ENCODE measurements around the gene ZFAND3.

The ZFAND3 gene

GRCh38 chr6:37972994-37973757, 153.6 kb downstream of the ZFAND3 start:
- no peak overlapping the region for H2AFZ ChIP-seq (ENCODE audit: low read length, unreplicated experiment)
- no peak overlapping the region for H3K4me3 ChIP-seq (ENCODE audit: low read depth, low read length)
- H3K4me1 ChIP-seq (ENCODE audit: control insufficient read depth, insufficient read depth, low read length, unreplicated experiment) = no peaks in the 10 kb centered on the region
- peaks cover 7% of the 10 kb centered on the region for H3K36me3 ChIP-seq (ENCODE audit: insufficient read depth, low read length)
- no peak overlapping the region for H3K27ac ChIP-seq (ENCODE audit: low read depth, low read length)
- H3K79me2 ChIP-seq (ENCODE audit: control insufficient read depth, insufficient read depth, low read length, unreplicated experiment) = peaks cover 76% of the 10 kb centered on the region
- no peaks in the 10 kb centered on the region for H3K27me3 ChIP-seq (ENCODE audit: insufficient read depth, low read length)

DNA sequence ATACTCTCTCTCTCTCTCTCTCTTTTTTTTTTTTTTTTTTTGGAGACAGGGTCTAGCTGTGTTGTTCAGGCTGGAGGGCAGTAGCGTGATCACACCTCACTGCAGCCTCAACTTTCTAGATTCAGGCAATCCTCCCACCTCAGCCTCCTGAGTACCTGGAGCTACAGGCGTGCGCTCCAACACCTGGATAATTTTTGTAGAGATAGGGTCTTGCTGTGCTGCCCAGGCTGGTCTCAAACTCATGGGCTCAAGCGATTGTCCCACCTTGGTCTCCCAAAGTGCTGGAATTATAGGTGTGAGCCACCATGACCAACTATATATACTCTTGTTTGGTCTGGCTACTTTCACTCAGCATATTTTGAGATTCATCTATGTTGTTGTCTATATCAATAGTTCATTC, 154.9 kb downstream of the ZFAND3 start:
- peaks cover 2% of the 10 kb centered on the region for H3K4me1 ChIP-seq (ENCODE audit: control insufficient read depth, insufficient read depth, low read length, unreplicated experiment)
- peaks cover 7% of the 10 kb centered on the region; the same call in 1 of the 2 replicates for H3K36me3 ChIP-seq (ENCODE audit: insufficient read depth, low read length)
- no peak overlapping the region for H3K4me3 ChIP-seq (ENCODE audit: low read depth, low read length)
- H3K27me3 ChIP-seq (ENCODE audit: insufficient read depth, low read length) = no peaks in the 10 kb centered on the region
- peaks cover 76% of the 10 kb centered on the region for H3K79me2 ChIP-seq (ENCODE audit: control insufficient read depth, insufficient read depth, low read length, unreplicated experiment)
- H3K27ac ChIP-seq (ENCODE audit: low read depth, low read length) = no peak overlapping the region
- H2AFZ ChIP-seq (ENCODE audit: low read length, unreplicated experiment) = no peak overlapping the region

DNA sequence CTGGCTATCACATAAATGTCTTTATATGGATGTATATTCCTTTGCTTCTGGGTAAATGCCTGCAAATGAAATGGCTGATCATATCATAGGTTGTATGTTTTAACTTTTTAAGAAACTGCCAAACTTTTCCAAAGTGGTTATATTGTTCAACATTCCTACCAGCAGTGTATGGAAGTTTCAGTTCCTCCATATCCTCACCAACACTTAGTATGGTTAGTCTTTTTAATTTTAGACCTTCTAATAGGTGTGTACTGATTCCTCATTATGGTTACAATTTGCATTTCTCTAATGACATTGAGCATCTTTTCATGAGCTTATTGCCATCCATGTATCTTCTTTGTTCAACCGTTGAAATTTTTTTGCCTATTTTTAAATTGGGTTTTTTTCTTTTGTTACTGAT, 155.4 kb downstream of the ZFAND3 start:
- Histone ChIP-seq H3K79me2 (ENCODE audit: control insufficient read depth, insufficient read depth, low read length, unreplicated experiment) (peaks cover 76% of the 10 kb centered on the region), H3K27ac (ENCODE audit: low read depth, low read length) (no peak overlapping the region), H3K36me3 (ENCODE audit: insufficient read depth, low read length) (peaks cover 7% of the 10 kb centered on the region; the same call in 1 of the 2 replicates), H3K4me1 (ENCODE audit: control insufficient read depth, insufficient read depth, low read length, unreplicated experiment) (peaks cover 6% of the 10 kb centered on the region), H3K27me3 (ENCODE audit: insufficient read depth, low read length) (no peaks in the 10 kb centered on the region), H2AFZ (ENCODE audit: low read length, unreplicated experiment) (no peak overlapping the region), H3K4me3 (ENCODE audit: low read depth, low read length) (no peak overlapping the region)

DNA sequence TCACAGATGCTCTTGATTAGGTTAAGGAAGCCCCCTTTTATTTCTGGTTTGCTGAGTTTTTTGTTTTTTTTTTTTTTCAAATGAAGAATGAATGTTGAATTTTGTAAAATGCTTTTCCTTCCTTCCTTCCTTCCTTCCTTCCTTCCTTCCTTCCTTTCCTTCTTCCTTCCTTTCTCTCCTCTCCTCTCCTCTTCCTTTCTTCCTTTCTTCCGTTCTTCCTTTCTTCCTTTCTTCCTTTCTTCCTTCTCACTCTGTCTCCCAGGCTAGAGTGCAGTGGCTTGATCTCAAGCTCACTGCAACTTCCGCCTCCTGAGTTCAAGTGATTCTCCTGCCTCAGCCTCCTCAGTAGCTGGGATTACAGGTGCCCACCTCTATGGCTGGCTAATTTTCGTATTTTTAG, 158.2 kb downstream of the ZFAND3 start:
- no peak overlapping the region for H3K27ac ChIP-seq (ENCODE audit: low read depth, low read length)

GRCh38 chr6:37979392-37980221, 160.1 kb downstream of the ZFAND3 start:
- Histone ChIP-seq H3K79me2 (ENCODE audit: control insufficient read depth, insufficient read depth, low read length, unreplicated experiment) (peaks cover 74% of the 10 kb centered on the region), H3K27ac (ENCODE audit: low read depth, low read length) (no peak overlapping the region), H3K4me1 (ENCODE audit: control insufficient read depth, insufficient read depth, low read length, unreplicated experiment) (peaks cover 21% of the 10 kb centered on the region), H3K27me3 (ENCODE audit: insufficient read depth, low read length) (no peaks in the 10 kb centered on the region), H3K36me3 (ENCODE audit: insufficient read depth, low read length) (peaks cover 7% of the 10 kb centered on the region; the same call in 1 of the 2 replicates), H3K4me3 (ENCODE audit: low read depth, low read length) (no peak overlapping the region), H2AFZ (ENCODE audit: low read length, unreplicated experiment) (no peak overlapping the region)

More for the DNA sequence above, 158.2 kb downstream of the ZFAND3 start:
- H2AFZ ChIP-seq (ENCODE audit: low read length, unreplicated experiment) = no peak overlapping the region
- peaks cover 78% of the 10 kb centered on the region for H3K79me2 ChIP-seq (ENCODE audit: control insufficient read depth, insufficient read depth, low read length, unreplicated experiment)
- H3K27me3 ChIP-seq (ENCODE audit: insufficient read depth, low read length) = no peaks in the 10 kb centered on the region
- no peak overlapping the region for H3K4me3 ChIP-seq (ENCODE audit: low read depth, low read length)
- peaks cover 12% of the 10 kb centered on the region for H3K4me1 ChIP-seq (ENCODE audit: control insufficient read depth, insufficient read depth, low read length, unreplicated experiment)
- peaks cover 7% of the 10 kb centered on the region; the same call in 1 of the 2 replicates for H3K36me3 ChIP-seq (ENCODE audit: insufficient read depth, low read length)

- peaks cover 70% of the 10 kb centered on the region for H3K79me2 ChIP-seq (ENCODE audit: control insufficient read depth, insufficient read depth, low read length, unreplicated experiment)
Observed at GRCh38 chr6:37980222-37980595, 160.7 kb downstream of the ZFAND3 start.

GRCh38 chr6:37981626-37982025, 162.1 kb downstream of the ZFAND3 start:
- Histone ChIP-seq H3K4me1 (ENCODE audit: control insufficient read depth, insufficient read depth, low read length, unreplicated experiment) (peaks cover 30% of the 10 kb centered on the region), H3K79me2 (ENCODE audit: control insufficient read depth, insufficient read depth, low read length, unreplicated experiment) (peaks cover 72% of the 10 kb centered on the region)

More at GRCh38 chr6:37980222-37980595, 160.7 kb downstream of the ZFAND3 start:
- Histone ChIP-seq H3K4me1 (ENCODE audit: control insufficient read depth, insufficient read depth, low read length, unreplicated experiment) (peaks cover 23% of the 10 kb centered on the region), H3K27ac (ENCODE audit: low read depth, low read length) (no peak overlapping the region), H2AFZ (ENCODE audit: low read length, unreplicated experiment) (no peak overlapping the region), H3K27me3 (ENCODE audit: insufficient read depth, low read length) (no peaks in the 10 kb centered on the region), H3K4me3 (ENCODE audit: low read depth, low read length) (no peak overlapping the region), H3K36me3 (ENCODE audit: insufficient read depth, low read length) (peaks cover 1% of the 10 kb centered on the region; the same call in 1 of the 2 replicates)

DNA sequence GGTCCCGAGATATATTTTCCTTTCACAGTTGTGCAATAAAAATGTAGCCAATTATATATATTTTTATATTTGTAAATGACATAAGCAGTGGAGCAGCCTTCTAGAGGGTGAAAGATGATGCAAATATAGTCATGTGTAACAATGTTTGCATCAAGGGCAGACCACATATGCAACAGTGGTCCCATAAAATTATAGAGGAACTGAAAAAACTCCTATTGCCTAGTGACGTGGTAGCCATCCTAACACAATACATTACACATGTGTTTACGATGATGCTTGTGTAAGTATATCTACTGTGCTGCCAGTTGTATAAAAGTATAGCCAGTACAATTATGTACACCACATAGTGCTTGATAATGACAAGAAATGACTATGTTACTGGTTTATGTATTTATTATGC, 162.8 kb downstream of the ZFAND3 start:
- no peak overlapping the region for H3K27ac ChIP-seq (ENCODE audit: low read depth, low read length)

More at GRCh38 chr6:37981626-37982025, 162.1 kb downstream of the ZFAND3 start:
- H2AFZ ChIP-seq (ENCODE audit: low read length, unreplicated experiment) = no peak overlapping the region
- H3K36me3 ChIP-seq (ENCODE audit: insufficient read depth, low read length) = no peaks in the 10 kb centered on the region
- H3K4me3 ChIP-seq (ENCODE audit: low read depth, low read length) = no peak overlapping the region
- no peak overlapping the region for H3K27ac ChIP-seq (ENCODE audit: low read depth, low read length)
- H3K27me3 ChIP-seq (ENCODE audit: insufficient read depth, low read length) = no peaks in the 10 kb centered on the region

DNA sequence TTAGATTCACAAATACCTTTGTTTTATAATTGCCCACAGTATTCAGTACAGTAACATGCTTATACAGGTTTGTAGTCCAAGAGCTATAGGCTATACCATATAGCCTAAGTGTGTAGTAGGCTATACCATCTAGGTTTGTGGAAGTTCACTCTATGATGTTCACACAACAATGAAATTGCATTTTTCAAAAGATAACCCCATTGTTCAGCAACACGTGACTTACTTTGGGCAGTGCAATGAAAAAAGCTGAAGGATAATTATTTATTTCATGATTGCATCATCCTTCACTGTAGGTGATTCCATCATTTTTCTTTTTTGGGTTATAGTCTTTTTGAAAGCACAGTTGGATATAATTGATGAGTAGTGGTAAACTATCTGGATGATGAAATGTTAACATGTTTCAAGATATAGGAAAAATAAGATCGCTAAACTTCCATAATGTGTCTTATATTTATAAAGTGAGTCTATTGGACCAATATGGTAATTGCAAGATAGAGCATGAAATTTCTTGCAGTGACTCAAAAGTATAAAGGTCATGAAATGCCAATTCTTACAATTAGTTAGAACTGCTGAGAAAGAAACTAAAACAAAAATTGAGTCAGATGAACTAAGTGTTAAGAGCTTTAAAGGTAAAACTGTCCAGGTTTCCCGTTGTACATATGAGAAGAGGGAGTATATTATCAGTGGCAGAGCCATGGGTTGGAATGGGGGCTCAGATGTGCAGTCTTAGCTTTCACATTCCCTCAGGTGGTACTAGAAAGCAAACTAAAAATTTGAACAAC, 164.4 kb downstream of the ZFAND3 start:
- peaks cover 52% of the 10 kb centered on the region for H3K4me1 ChIP-seq (ENCODE audit: control insufficient read depth, insufficient read depth, low read length, unreplicated experiment)
- H3K4me3 ChIP-seq (ENCODE audit: low read depth, low read length) = no peak overlapping the region
- H3K27ac ChIP-seq (ENCODE audit: low read depth, low read length) = no peak overlapping the region
- peaks cover 74% of the 10 kb centered on the region for H3K79me2 ChIP-seq (ENCODE audit: control insufficient read depth, insufficient read depth, low read length, unreplicated experiment)
- no peak overlapping the region for H2AFZ ChIP-seq (ENCODE audit: low read length, unreplicated experiment)
- no peaks in the 10 kb centered on the region for H3K27me3 ChIP-seq (ENCODE audit: insufficient read depth, low read length)
- no peaks in the 10 kb centered on the region for H3K36me3 ChIP-seq (ENCODE audit: insufficient read depth, low read length)

More for the DNA sequence above, 162.8 kb downstream of the ZFAND3 start:
- H3K27me3 ChIP-seq (ENCODE audit: insufficient read depth, low read length) = no peaks in the 10 kb centered on the region
- peaks cover 37% of the 10 kb centered on the region for H3K4me1 ChIP-seq (ENCODE audit: control insufficient read depth, insufficient read depth, low read length, unreplicated experiment)
- no peak overlapping the region for H2AFZ ChIP-seq (ENCODE audit: low read length, unreplicated experiment)
- no peaks in the 10 kb centered on the region for H3K36me3 ChIP-seq (ENCODE audit: insufficient read depth, low read length)
- peaks cover 71% of the 10 kb centered on the region for H3K79me2 ChIP-seq (ENCODE audit: control insufficient read depth, insufficient read depth, low read length, unreplicated experiment)
- H3K4me3 ChIP-seq (ENCODE audit: low read depth, low read length) = no peak overlapping the region

GRCh38 chr6:37984578-37984977, 165.1 kb downstream of the ZFAND3 start:
- Histone ChIP-seq H3K27me3 (ENCODE audit: insufficient read depth, low read length) (no peaks in the 10 kb centered on the region), H3K27ac (ENCODE audit: low read depth, low read length) (no peak overlapping the region), H3K79me2 (ENCODE audit: control insufficient read depth, insufficient read depth, low read length, unreplicated experiment) (peaks cover 74% of the 10 kb centered on the region)

More at GRCh38 chr6:37984578-37984977, 165.1 kb downstream of the ZFAND3 start:
- Histone ChIP-seq H3K36me3 (ENCODE audit: insufficient read depth, low read length) (no peaks in the 10 kb centered on the region), H3K4me3 (ENCODE audit: low read depth, low read length) (no peak overlapping the region), H3K4me1 (ENCODE audit: control insufficient read depth, insufficient read depth, low read length, unreplicated experiment) (peaks cover 54% of the 10 kb centered on the region), H2AFZ (ENCODE audit: low read length, unreplicated experiment) (no peak overlapping the region)
